ENCODE measurements around the gene RNF220.
"Not testable (repeated sequence)": the region's sequence is repeated elsewhere in the genome, so short reads cannot be mapped to it uniquely, and the experiment has no call there.

RNF220 gene

GRCh38 chr1:44496541-44497171 is 91.6 kb downstream of the RNF220 start:
- DNase-seq (ENCODE audit: low read depth): no peak

- DNase-seq (ENCODE audit: low read depth): no peak
Measured at GRCh38 chr1:44497422-44498170, 92.5 kb downstream of the RNF220 start.

DNA sequence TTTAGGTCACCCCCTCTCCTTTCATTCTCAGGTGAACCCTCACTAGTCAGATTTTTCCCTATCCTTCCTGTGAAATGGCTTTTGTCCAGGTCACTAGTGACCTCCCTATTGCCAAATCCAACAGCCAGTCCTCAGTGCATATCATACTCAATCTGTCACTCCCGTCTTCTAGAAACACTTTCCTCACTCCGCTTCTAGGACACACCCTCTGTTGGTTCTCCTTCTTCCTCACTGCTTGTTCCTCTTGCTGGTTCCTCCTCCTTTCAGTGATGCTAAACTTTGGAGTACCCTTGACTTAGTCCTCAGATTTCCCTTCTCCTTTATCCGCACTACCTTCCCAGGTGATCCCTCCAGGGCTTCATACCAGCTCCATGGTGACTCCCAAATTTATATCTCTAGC is 94.3 kb downstream of the RNF220 start:
- no peak for DNase-seq (ENCODE audit: low read depth)

- no peak for DNase-seq (ENCODE audit: low read depth)
Measured at GRCh38 chr1:44500181-44501046, 95.4 kb downstream of the RNF220 start.

- no peak for DNase-seq (ENCODE audit: low read depth)
Measured at GRCh38 chr1:44501047-44501890, 96.2 kb downstream of the RNF220 start.

- not testable (repeated sequence) for DNase-seq (ENCODE audit: low read depth)
Measured at GRCh38 chr1:44502823-44503222, 97.8 kb downstream of the RNF220 start.

- DNase-seq (ENCODE audit: low read depth): no peak
Measured at GRCh38 chr1:44503625-44504024, 98.6 kb downstream of the RNF220 start.

DNA sequence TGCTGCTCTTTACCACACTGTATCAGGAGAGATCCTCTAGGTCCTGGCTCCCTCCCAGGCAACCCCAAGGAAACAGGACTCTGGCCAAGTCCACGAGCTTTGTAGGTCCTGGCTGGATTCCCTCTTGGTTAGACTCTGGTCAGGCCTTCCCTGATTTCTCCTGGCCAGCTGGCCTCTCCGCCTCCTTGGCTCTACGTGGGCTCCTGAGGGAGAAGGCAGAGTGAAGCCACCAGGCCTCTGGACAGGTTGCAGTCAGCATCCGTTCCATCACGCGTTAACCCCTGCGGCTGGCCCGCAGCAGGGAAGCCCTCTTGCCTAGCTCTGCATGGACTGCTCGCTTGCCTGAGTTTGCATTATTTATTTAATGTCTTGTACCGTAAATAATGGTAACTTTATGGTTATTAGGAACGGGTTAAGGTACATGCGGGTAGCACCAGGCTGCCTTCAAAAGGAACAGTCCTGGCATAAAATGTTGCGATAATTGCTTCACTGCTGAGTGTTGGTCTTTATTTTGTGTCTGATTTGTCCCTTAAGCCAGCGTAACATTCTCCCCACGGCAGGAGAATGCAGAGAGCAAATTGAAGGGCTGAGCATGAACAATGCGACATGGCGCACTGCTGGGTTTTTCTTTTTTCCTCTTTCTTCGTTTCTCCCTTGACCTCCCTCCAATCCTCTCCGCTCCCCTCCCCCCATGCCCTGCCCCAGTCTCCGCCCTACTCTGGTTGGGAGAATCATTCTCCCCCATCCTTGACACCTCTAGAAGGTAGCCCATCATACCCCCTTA is 100.3 kb downstream of the RNF220 start:
- no peak for DNase-seq (ENCODE audit: low read depth)

DNA sequence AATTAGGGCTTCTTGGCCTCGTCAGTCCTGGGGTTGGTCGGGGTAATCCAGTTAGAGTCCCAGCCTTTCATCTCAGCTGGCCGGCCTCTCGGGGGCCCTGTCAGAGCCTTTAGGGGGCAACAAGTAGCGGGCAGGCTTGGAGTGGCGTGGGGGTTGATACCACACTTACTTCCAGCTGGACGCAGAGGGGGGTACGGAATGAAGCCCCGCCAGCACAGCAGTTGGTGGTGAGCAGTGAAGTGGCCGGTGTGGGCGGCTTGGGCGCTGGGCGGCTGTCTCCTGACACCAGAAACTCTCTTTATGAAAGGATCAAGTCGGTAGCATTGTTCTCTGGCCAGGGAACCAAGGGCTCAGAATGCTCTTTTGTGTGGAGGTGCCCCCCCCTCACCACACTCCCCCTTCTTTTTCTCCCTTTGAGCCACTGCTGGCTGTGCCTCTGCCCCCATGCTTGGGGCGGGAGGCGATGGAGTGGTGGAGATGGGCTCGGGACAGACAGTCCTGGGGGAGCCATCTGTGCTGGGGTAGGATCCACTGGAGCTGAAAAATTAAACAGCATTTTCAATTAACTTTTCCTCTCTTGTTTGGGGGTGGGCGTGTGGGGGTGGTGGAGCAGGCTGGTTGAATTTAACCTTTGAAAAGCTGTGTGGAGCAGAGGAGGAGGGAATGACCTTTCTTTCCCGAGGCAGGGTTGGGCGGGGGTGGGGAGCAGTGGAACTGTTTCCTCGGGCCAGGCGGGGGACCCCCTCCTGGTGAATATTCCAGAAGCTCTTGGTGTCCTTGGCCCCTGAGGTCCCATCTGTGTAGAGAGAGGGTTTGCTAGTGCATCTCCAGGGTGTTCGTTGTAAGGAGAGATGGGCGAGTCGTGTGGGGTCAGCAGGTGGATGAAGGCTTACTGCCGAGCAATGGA is 102.7 kb downstream of the RNF220 start:
- no peak for DNase-seq (ENCODE audit: low read depth)

DNA sequence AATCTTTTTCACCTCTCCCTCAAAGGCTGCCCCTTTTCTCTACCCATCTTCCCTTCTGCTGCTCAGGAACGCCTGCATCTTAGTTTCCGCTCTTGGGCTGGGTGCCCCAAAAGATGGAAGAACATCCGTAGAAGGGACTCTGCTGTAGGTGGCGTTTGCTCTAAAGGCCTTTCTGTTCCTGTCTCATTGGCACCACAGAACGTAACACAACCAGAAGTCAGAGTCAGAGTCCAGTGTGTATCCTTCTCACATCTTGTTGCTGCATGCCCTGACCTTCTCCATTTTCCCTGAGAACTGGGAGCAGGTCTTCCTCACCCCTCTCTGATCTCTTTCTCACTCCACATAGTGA is 103.3 kb downstream of the RNF220 start:
- no peak for DNase-seq (ENCODE audit: low read depth)

GRCh38 chr1:44511363-44511762 is 106.3 kb downstream of the RNF220 start:
- DNase-seq (ENCODE audit: low read depth): no peak

DNA sequence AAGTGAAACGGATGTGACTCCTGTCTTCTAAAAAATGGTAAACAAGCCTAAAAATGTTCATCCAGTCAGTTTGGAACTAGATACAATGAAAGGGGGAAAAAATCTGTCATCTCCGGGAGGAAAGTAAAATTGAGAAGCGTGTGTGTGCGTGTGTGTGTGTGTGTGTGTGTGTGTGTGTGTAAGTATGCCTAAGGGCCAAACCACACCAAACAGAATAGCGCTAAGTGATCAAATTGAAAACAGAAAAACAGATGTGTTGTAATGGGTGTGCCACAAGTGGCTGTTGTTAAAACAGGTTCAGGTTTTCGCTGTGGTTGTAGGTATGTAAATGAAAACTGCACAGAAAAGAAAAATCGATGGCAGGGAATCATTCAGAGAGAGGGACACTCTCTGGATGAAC is 106.7 kb downstream of the RNF220 start:
- no peak for DNase-seq (ENCODE audit: low read depth)

DNA sequence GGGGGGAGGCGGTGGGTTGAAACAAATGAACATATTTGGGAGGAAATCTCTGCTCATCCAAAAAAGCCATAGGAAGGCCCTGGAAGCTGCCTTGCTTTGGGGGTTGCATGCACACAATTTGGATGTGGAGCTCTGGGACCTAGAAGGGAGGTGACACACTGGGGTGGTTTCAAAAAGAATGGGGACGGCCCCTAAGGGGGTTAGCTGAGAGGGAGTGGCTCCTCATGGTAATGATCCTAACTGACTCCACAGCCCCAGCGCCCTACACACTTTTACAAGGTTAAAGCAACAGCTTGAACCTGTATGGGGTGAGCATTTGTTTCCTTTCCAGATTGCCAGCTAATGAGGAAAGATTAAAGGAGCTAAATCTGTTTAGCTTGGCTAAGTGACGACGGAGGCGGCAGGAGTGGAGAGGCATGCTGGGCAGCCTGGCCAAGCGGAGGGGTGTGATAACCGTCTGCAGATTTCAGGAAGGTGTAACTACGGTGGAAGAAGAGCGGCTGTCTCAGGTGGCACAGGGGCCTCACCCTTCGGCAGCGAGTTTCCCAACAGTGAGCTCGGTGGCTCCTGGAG is 107.3 kb downstream of the RNF220 start:
- DNase-seq (ENCODE audit: low read depth): no peak

GRCh38 chr1:44513111-44513510 is 108.1 kb downstream of the RNF220 start:
- no peak for DNase-seq (ENCODE audit: low read depth)

- DNase-seq (ENCODE audit: low read depth): no peak
Measured at GRCh38 chr1:44514673-44515072, 109.6 kb downstream of the RNF220 start.

DNA sequence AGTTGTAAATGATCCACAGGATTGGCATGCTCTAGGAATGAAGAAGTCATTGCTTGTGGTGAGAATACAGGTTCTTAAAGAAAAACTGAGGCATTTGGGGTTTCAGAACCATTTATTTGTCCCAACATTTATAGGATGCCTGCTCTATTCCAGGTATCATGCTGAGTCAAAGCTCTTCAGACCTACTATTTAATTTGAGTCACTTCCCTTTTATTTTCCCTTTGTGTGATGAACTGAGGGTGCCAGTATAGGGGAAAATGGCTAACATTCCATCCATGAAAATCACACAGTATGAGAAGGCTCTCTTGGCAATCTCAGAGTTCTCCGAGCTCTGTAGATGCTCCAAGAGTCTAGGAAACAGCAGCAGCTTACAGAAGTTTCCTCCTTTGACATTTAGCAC is 110.4 kb downstream of the RNF220 start:
- DNase-seq (ENCODE audit: low read depth): peak; percentile 9

- no peak for DNase-seq (ENCODE audit: low read depth)
Measured at GRCh38 chr1:44519035-44519676, 114.1 kb downstream of the RNF220 start.

DNA sequence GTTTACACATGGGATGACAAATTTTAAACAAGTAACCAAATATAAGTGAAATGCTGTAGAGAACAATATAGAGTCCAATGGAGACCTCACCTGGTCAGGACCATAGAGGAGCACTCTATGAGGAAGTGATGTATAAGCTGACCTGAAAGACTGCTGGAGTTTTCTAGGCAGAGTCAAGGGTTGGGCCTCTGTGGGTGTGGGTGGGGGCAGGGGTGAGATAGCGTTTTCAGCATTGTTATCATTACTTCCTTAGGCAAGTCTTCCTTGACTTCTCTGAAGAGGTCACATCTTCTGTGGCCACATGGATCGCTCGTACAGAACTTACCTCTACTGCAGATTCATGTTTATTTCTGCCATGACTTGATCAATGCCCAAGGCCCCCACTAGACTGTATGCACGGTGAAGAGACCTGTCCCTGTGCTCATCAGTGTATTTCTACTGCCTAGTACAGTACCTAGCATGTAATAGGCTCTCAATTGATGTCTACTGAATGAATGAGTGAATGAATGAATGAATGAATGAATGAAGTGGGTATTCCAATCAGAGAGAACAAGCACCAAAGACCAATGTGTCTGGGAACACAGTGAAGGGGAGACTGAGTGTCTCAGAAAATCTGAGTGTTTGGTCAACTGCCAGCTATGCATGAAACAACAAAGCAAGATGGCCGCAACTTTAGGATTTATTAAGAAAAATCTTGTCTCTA is 116.5 kb downstream of the RNF220 start:
- DNase-seq (ENCODE audit: low read depth): no peak

Data from stromal cell of bone marrow (primary cell).